ENCODE results near the gene SHISA5. TPM values are rescaled to one million over a fixed set of nuclear protein-coding genes. Genes with fewer than 3 reads are reported as not detected.

Gene SHISA5
- total RNA-seq, 4 donors from 2014 or later: 78.4 to 145 (median 93.9) TPM

DNA sequence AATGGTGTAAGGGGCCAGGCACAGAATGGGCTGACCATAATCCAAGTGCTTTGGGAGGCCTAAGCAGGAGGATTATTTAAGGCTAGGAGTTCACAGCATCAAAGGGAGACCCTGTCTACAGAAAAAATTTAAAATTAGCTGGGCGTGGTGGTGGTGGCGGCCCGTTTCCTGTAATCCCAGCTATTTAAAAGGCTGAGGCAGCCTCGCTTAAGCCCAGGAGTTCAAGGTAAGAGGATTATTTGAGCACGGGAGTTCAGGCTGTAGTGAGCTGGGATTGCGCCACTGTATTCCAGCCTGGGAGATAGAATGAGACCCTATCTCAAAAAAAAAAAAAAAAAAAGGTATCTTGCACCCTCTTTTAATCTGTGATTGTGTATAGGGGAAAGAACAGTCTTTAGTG lies 62.0 kb downstream of the SHISA5 start:
- TF ChIP-seq, protein P1, sequence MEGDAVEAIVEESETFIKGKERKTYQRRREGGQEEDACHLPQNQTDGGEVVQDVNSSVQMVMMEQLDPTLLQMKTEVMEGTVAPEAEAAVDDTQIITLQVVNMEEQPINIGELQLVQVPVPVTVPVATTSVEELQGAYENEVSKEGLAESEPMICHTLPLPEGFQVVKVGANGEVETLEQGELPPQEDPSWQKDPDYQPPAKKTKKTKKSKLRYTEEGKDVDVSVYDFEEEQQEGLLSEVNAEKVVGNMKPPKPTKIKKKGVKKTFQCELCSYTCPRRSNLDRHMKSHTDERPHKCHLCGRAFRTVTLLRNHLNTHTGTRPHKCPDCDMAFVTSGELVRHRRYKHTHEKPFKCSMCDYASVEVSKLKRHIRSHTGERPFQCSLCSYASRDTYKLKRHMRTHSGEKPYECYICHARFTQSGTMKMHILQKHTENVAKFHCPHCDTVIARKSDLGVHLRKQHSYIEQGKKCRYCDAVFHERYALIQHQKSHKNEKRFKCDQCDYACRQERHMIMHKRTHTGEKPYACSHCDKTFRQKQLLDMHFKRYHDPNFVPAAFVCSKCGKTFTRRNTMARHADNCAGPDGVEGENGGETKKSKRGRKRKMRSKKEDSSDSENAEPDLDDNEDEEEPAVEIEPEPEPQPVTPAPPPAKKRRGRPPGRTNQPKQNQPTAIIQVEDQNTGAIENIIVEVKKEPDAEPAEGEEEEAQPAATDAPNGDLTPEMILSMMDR (IDR thresholded peaks at IDR 0.05): no peak
- TF ChIP-seq EP300 (IDR thresholded peaks at IDR 0.05) (no peak), POLR2A (IDR thresholded peaks at IDR 0.05) (no peak)
- H3K27ac ChIP-seq: no peak overlapping the region
- H3K4me3 ChIP-seq: no peak overlapping the region
- no peaks in the 10 kb centered on the region for H3K9me3 ChIP-seq
- no peak for DNase-seq (ENCODE audit: low spot score in 2 of 2)
- WGBS, 2 donors: 77 to 82% methylated on average over 6 of the region's 6 CpGs
- H3K4me1 ChIP-seq: peaks cover 0 to 36% (median 23%) of the 10 kb centered on the region in 4 donors
- no peaks in the 10 kb centered on the region for H3K27me3 ChIP-seq
- peaks cover 0 to 33% (median 0%) of the 10 kb centered on the region in 3 donors for H3K36me3 ChIP-seq

DNA sequence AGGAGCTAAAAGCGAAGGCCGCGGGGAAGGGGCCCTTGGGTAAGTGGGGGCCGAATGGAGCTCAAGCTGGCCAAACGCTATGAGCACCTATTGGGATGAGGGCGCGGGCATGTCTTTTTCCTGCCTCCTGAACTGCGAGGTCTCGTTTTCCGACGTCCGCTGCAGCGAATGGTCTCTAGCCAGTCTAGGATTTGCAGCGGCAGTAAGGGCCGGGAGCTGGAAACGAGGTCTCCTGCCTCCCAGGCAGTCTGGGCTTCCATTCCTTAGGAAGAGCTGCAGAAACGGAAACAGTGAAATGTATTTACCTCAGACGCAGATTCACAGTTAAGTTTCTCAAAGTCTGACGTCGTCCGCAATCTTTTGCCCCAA lies 63.4 kb downstream of the SHISA5 start:
- DNase-seq (ENCODE audit: low spot score in 2 of 2): no peak
- Histone ChIP-seq H3K27me3 (no peaks in the 10 kb centered on the region), H3K36me3 (peaks cover 0 to 33% (median 0%) of the 10 kb centered on the region in 3 donors), H3K4me1 (peaks cover 0 to 40% (median 22%) of the 10 kb centered on the region in 4 donors), H3K4me3 (peak overlapping the region; percentile 78 to 91 (median 86)), H3K27ac (peak overlapping the region; percentile 78 to 97 (median 92)), H3K9me3 (no peaks in the 10 kb centered on the region)
- TF ChIP-seq POLR2A (IDR thresholded peaks at IDR 0.05): no peak
- TF ChIP-seq, protein P1 (IDR thresholded peaks at IDR 0.05): no peak
- WGBS, 2 donors: 0 to 1% methylated on average over 21 of the region's 21 CpGs

DNA sequence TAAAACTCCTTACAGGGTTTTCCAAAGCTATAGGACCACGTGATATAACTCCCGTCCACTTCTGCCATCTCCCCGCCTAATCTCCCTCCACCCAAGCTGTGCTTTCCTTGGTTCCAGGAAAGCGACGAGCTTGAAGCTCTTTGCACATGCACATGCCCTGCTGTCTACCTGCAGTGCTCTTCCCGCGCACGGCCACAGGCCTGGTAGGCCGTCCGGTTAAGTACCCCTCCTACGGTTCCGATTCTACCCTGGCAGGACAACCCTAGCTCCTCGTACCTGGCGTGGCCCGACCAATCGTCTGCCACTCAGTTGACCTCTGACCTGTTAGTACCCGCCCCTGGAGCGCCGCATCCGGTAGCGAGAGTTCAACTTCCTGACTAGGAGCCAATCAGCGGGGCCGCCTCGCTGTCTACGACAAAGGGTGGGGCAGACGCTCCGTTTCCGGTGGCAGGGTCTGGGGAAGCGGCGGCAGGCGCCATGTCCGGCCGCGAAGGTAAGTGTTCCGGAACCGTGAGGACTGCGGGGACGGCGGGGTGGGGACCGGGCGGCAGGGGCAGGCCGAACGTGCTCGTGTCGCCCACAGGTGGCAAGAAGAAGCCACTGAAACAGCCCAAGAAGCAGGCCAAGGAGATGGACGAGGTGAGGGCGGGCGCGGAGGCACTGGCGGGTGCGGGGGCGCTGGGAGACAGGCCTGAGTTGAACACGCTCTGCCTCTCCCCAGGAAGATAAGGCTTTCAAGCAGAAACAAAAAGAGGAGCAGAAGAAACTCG lies 64.0 kb downstream of the SHISA5 start, which contains the start of the genes CCDC51 and TMA7:
Gene CCDC51, minus strand, starts transcription at position 300 of the 770 bp plus-strand sequence. CDS start 4,991 bp downstream, outside the sequence.
Gene TMA7, plus strand, starts transcription at position 438 of the 770 bp plus-strand sequence. Its CDS starts 40 bp downstream, at position 478.
- Histone ChIP-seq H3K4me1 (peaks cover 0 to 42% (median 25%) of the 10 kb centered on the region in 4 donors), H3K36me3 (peaks cover 0 to 33% (median 0%) of the 10 kb centered on the region in 3 donors), H3K27ac (peak within 1 kb of the TSS; percentile 78 to 97 (median 92)), H3K4me3 (peak within 1 kb of the TSS; percentile 78 to 91 (median 86)), H3K9me3 (no peaks in the 10 kb centered on the region), H3K27me3 (no peaks in the 10 kb centered on the region)
- WGBS, 2 donors: 0 to 1% methylated on average over 49 to 53 of the region's 54 CpGs
- TF ChIP-seq, protein P1 (IDR thresholded peaks at IDR 0.05): peak in 2 of 5 experiments; percentile 35 to 39
- TF ChIP-seq POLR2A (IDR thresholded peaks at IDR 0.05): peak; percentile 87 to 96
- peak; percentile 89 to 98 for TF ChIP-seq EP300 (IDR thresholded peaks at IDR 0.05)
- DNase-seq (ENCODE audit: low spot score in 2 of 2): peak; percentile 98

DNA sequence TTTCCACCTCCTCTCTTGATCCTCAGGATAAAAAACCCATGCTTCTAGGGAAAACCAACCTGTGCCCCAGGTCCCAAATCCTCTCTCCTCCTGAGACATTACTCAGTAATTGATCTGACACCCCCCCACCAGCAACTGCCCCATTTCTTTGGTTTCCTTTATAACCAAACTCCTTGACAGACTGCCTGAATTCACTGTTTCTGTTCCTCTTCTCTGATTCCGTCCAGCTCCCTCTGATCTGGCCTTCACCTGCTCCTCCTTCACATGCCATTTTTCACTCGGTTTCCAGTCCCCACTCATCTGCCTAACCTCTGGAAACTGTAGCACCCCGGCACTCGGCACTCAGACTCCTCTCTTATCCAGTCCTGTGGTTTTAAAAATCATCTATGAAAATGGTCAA lies 66.2 kb downstream of the SHISA5 start:
- peaks cover 0 to 23% (median 3%) of the 10 kb centered on the region in 3 donors for H3K36me3 ChIP-seq
- TF ChIP-seq, protein P1 (IDR thresholded peaks at IDR 0.05): no peak
- TF ChIP-seq EP300 (IDR thresholded peaks at IDR 0.05): no peak
- no peak for TF ChIP-seq POLR2A (IDR thresholded peaks at IDR 0.05)
- no peaks in the 10 kb centered on the region for H3K27me3 ChIP-seq
- no peak for DNase-seq (ENCODE audit: low spot score in 2 of 2)
- H3K4me1 ChIP-seq: peaks cover 0 to 62% (median 35%) of the 10 kb centered on the region in 4 donors
- no peaks in the 10 kb centered on the region for H3K9me3 ChIP-seq
- H3K27ac ChIP-seq: no peak overlapping the region
- no peak overlapping the region for H3K4me3 ChIP-seq
- WGBS, 2 donors: 71 to 77% methylated on average over 4 of the region's 4 CpGs

DNA sequence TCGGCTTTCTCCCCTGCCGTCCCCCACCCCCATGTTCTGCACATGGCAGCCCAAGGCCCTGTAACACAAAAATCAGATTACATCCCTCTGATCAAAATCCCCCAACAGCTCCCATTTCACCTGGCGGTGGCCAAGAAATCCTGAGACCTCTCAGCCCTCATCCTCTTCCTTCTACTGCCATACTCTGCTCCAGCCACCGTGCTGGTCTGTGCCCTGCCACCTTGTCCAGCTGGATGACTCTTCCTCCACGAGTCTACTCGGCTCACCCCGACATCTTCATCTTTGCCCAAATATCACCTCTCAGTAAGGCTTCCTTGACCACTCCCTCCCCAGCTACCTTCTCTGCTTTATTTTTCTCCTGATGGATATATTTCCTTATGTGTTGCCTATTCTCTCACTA lies 67.1 kb downstream of the SHISA5 start:
- Histone ChIP-seq H3K36me3 (peaks cover 0 to 20% (median 4%) of the 10 kb centered on the region in 3 donors), H3K27me3 (no peaks in the 10 kb centered on the region), H3K4me3 (no peak overlapping the region), H3K9me3 (no peaks in the 10 kb centered on the region), H3K4me1 (peaks cover 0 to 65% (median 32%) of the 10 kb centered on the region in 4 donors), H3K27ac (no peak overlapping the region)
- 77 to 84% methylated on average over 7 of the region's 7 CpGs for WGBS, 2 donors
- TF ChIP-seq EP300 (IDR thresholded peaks at IDR 0.05): no peak
- DNase-seq (ENCODE audit: low spot score in 2 of 2): no peak

All from tibial nerve (tissue), 4 donors.